ENCODE measurements around the gene ACOX3.

Gene ACOX3

GRCh38 chr4:8359193-8359592, 81.3 kb downstream of the ACOX3 start:
- Histone ChIP-seq H3K9me3 (ENCODE audit: control insufficient read depth in 5 of 5, low read length in 5 of 5) (no peaks in the 10 kb centered on the region), H3K9ac (ENCODE audit: low read length in 5 of 5) (no peak overlapping the region), H3K27me3 (ENCODE audit: control insufficient read depth in 5 of 5, insufficient read depth in 4 of 5, low read length in 5 of 5) (no peaks in the 10 kb centered on the region), H3K36me3 (ENCODE audit: control insufficient read depth in 5 of 5, insufficient read depth in 5 of 5, low read length in 5 of 5) (peaks cover 0 to 3% (median 0%) of the 10 kb centered on the region in 5 donors), H3K4me3 (ENCODE audit: low read depth in 1 of 5, low read length in 5 of 5) (no peak overlapping the region), H3K27ac (ENCODE audit: low read depth, low read length) (no peak overlapping the region), H3K4me1 (ENCODE audit: control insufficient read depth in 5 of 5, insufficient read depth in 5 of 5, low read length in 5 of 5) (peaks cover 0 to 7% (median 0%) of the 10 kb centered on the region in 5 donors)

- Histone ChIP-seq H3K27me3 (ENCODE audit: control insufficient read depth in 5 of 5, insufficient read depth in 4 of 5, low read length in 5 of 5) (no peaks in the 10 kb centered on the region), H3K9ac (ENCODE audit: low read length in 5 of 5) (no peak overlapping the region), H3K9me3 (ENCODE audit: control insufficient read depth in 5 of 5, low read length in 5 of 5) (no peaks in the 10 kb centered on the region)
These were observed 83.7 kb downstream of the ACOX3 start for GRCh38 chr4:8356856-8357255.

DNA sequence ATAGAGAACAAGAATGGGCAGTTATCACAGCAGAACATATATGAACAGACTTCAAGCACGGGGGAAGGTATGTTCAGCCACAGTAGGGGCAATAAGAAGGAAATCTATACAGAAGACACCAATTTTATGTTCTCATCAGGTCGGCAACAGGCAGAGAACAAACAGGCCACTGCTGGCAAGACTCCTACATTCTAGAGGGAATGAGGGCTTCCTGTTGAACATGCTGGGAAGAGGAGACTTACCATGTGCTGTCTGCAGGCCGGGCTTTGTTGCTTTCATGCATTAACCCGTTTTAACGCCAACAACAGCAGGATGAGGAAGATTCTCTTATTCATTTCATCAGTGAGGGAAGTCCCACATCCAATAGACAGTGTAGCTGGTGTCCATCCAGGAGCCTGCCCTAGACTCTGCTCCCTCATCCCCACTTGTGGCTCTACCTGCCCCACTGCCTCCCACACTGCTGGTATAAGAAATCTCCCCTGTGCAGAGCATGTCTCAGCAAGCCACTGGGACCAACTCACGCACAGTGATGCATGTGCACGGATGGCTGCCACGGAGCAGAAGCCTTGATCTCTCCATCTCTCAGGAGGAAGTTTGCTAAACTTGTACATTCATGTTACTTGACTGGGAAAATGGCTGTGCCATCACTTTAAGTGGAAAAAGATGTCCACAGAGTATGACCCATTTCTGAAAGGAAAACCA, 84.5 kb downstream of the ACOX3 start:
- Histone ChIP-seq H3K9me3 (ENCODE audit: control insufficient read depth in 5 of 5, low read length in 5 of 5) (no peaks in the 10 kb centered on the region), H3K27ac (ENCODE audit: low read depth, low read length) (no peak overlapping the region), H3K36me3 (ENCODE audit: control insufficient read depth in 5 of 5, insufficient read depth in 5 of 5, low read length in 5 of 5) (no peaks in the 10 kb centered on the region), H3K4me1 (ENCODE audit: control insufficient read depth in 5 of 5, insufficient read depth in 5 of 5, low read length in 5 of 5) (peaks cover 0 to 11% (median 5%) of the 10 kb centered on the region in 5 donors), H3K27me3 (ENCODE audit: control insufficient read depth in 5 of 5, insufficient read depth in 4 of 5, low read length in 5 of 5) (no peaks in the 10 kb centered on the region), H3K9ac (ENCODE audit: low read length in 5 of 5) (no peak overlapping the region), H3K4me3 (ENCODE audit: low read depth in 1 of 5, low read length in 5 of 5) (no peak overlapping the region)

More at GRCh38 chr4:8356856-8357255, 83.7 kb downstream of the ACOX3 start:
- Histone ChIP-seq H3K27ac (ENCODE audit: low read depth, low read length) (no peak overlapping the region), H3K36me3 (ENCODE audit: control insufficient read depth in 5 of 5, insufficient read depth in 5 of 5, low read length in 5 of 5) (no peaks in the 10 kb centered on the region), H3K4me3 (ENCODE audit: low read depth in 1 of 5, low read length in 5 of 5) (no peak overlapping the region), H3K4me1 (ENCODE audit: control insufficient read depth in 5 of 5, insufficient read depth in 5 of 5, low read length in 5 of 5) (peaks cover 0 to 6% (median 3%) of the 10 kb centered on the region in 5 donors)

GRCh38 chr4:8355306-8355705, 85.2 kb downstream of the ACOX3 start:
- peaks cover 0 to 13% (median 10%) of the 10 kb centered on the region in 5 donors for H3K4me1 ChIP-seq (ENCODE audit: control insufficient read depth in 5 of 5, insufficient read depth in 5 of 5, low read length in 5 of 5)
- no peak overlapping the region for H3K4me3 ChIP-seq (ENCODE audit: low read depth in 1 of 5, low read length in 5 of 5)
- no peak overlapping the region for H3K27ac ChIP-seq (ENCODE audit: low read depth, low read length)
- no peaks in the 10 kb centered on the region for H3K9me3 ChIP-seq (ENCODE audit: control insufficient read depth in 5 of 5, low read length in 5 of 5)
- H3K27me3 ChIP-seq (ENCODE audit: control insufficient read depth in 5 of 5, insufficient read depth in 4 of 5, low read length in 5 of 5), result no peaks in the 10 kb centered on the region
- H3K36me3 ChIP-seq (ENCODE audit: control insufficient read depth in 5 of 5, insufficient read depth in 5 of 5, low read length in 5 of 5), result no peaks in the 10 kb centered on the region
- H3K9ac ChIP-seq (ENCODE audit: low read length in 5 of 5), result no peak overlapping the region

DNA sequence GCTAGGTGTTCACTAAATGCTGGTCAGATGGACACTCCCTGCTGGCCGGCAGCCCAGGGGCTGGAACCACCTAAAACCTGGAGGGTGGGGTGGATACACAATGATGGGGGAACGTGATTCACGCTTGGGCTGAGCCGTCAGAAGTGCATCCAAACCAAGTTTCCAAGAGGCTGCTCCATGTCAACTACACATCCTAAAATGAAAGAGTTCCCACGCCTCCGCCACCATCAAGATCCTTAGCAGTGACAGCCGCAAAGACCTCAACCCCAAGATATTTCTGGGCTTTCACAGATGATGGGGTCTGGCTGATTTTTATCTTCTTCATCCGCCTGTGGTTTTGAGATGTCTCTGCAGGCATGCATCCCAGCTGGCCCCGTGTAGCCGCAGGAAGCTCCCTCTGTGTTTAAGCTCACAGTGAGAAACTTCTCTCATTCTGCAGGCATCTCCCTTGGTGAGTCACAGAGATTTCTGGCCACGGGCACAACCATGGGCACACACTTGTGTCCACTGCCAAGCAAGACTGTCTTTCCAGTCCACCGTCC, 86.5 kb downstream of the ACOX3 start:
- Histone ChIP-seq H3K4me1 (ENCODE audit: control insufficient read depth in 5 of 5, insufficient read depth in 5 of 5, low read length in 5 of 5) (peaks cover 0 to 21% (median 16%) of the 10 kb centered on the region in 5 donors), H3K27ac (ENCODE audit: low read depth, low read length) (no peak overlapping the region), H3K27me3 (ENCODE audit: control insufficient read depth in 5 of 5, insufficient read depth in 4 of 5, low read length in 5 of 5) (no peaks in the 10 kb centered on the region), H3K36me3 (ENCODE audit: control insufficient read depth in 5 of 5, insufficient read depth in 5 of 5, low read length in 5 of 5) (no peaks in the 10 kb centered on the region), H3K9ac (ENCODE audit: low read length in 5 of 5) (no peak overlapping the region), H3K4me3 (ENCODE audit: low read depth in 1 of 5, low read length in 5 of 5) (no peak overlapping the region), H3K9me3 (ENCODE audit: control insufficient read depth in 5 of 5, low read length in 5 of 5) (no peaks in the 10 kb centered on the region)

GRCh38 chr4:8353158-8353669, 87.3 kb downstream of the ACOX3 start:
- Histone ChIP-seq H3K36me3 (ENCODE audit: control insufficient read depth in 5 of 5, insufficient read depth in 5 of 5, low read length in 5 of 5) (no peaks in the 10 kb centered on the region), H3K9me3 (ENCODE audit: control insufficient read depth in 5 of 5, low read length in 5 of 5) (no peaks in the 10 kb centered on the region), H3K4me1 (ENCODE audit: control insufficient read depth in 5 of 5, insufficient read depth in 5 of 5, low read length in 5 of 5) (peaks cover 0 to 21% (median 16%) of the 10 kb centered on the region in 5 donors), H3K27ac (ENCODE audit: low read depth, low read length) (no peak overlapping the region), H3K27me3 (ENCODE audit: control insufficient read depth in 5 of 5, insufficient read depth in 4 of 5, low read length in 5 of 5) (no peaks in the 10 kb centered on the region), H3K9ac (ENCODE audit: low read length in 5 of 5) (no peak overlapping the region), H3K4me3 (ENCODE audit: low read depth in 1 of 5, low read length in 5 of 5) (no peak overlapping the region)

DNA sequence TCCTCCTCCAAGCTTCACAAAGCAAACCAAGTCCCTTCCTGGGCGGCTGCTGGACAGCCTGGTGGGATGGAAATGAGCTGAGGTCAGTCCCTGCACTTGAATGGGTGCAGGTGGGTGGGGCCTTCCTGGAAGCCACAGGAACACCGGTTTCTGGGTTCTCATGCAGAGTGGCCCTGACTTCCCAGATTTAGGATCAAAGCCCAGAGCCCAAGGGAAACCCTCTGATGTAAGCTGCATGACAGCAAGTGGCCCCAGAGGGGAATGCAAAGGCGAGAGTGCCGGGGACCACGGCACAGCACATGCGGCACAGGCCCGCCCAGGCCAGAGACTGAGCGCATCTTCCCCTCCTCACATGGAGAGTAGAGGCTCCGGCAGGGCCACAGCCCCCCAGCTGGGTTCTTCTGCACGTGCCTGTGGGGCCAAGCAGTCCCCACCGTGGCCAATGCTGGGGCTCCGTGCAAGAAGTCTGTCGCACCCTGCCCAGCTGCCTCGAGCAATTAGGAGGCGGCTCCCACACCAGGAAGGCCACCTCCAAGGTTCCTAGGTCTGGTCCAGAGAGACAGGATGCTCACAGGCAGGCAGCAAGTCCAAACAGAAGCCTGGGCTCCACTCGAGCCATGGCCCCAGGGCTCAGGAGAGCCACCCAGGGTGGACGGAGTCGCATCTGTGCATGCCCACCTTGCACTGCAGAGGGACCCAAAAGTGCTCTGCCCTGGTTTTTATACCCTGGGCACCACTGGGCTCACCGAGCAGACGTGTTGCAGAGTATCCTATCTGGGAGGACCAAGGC, 88.0 kb downstream of the ACOX3 start:
- peaks cover 0 to 2% (median 0%) of the 10 kb centered on the region in 5 donors for H3K27me3 ChIP-seq (ENCODE audit: control insufficient read depth in 5 of 5, insufficient read depth in 4 of 5, low read length in 5 of 5)
- no peak overlapping the region for H3K9ac ChIP-seq (ENCODE audit: low read length in 5 of 5)
- peaks cover 0 to 21% (median 16%) of the 10 kb centered on the region in 5 donors for H3K4me1 ChIP-seq (ENCODE audit: control insufficient read depth in 5 of 5, insufficient read depth in 5 of 5, low read length in 5 of 5)
- no peak overlapping the region for H3K4me3 ChIP-seq (ENCODE audit: low read depth in 1 of 5, low read length in 5 of 5)
- no peaks in the 10 kb centered on the region for H3K9me3 ChIP-seq (ENCODE audit: control insufficient read depth in 5 of 5, low read length in 5 of 5)
- H3K36me3 ChIP-seq (ENCODE audit: control insufficient read depth in 5 of 5, insufficient read depth in 5 of 5, low read length in 5 of 5), result no peaks in the 10 kb centered on the region
- no peak overlapping the region for H3K27ac ChIP-seq (ENCODE audit: low read depth, low read length)

GRCh38 chr4:8351931-8352367, 88.6 kb downstream of the ACOX3 start:
- Histone ChIP-seq H3K4me3 (ENCODE audit: low read depth in 1 of 5, low read length in 5 of 5) (no peak overlapping the region), H3K9me3 (ENCODE audit: control insufficient read depth in 5 of 5, low read length in 5 of 5) (no peaks in the 10 kb centered on the region), H3K27ac (ENCODE audit: low read depth, low read length) (no peak overlapping the region), H3K9ac (ENCODE audit: low read length in 5 of 5) (no peak overlapping the region), H3K4me1 (ENCODE audit: control insufficient read depth in 5 of 5, insufficient read depth in 5 of 5, low read length in 5 of 5) (peaks cover 0 to 21% (median 16%) of the 10 kb centered on the region in 5 donors), H3K27me3 (ENCODE audit: control insufficient read depth in 5 of 5, insufficient read depth in 4 of 5, low read length in 5 of 5) (peaks cover 0 to 2% (median 0%) of the 10 kb centered on the region in 5 donors), H3K36me3 (ENCODE audit: control insufficient read depth in 5 of 5, insufficient read depth in 5 of 5, low read length in 5 of 5) (no peaks in the 10 kb centered on the region)

GRCh38 chr4:8350841-8351461, 89.6 kb downstream of the ACOX3 start:
- H3K4me3 ChIP-seq (ENCODE audit: low read depth in 1 of 5, low read length in 5 of 5), result no peak overlapping the region
- H3K9ac ChIP-seq (ENCODE audit: low read length in 5 of 5), result no peak overlapping the region
- H3K36me3 ChIP-seq (ENCODE audit: control insufficient read depth in 5 of 5, insufficient read depth in 5 of 5, low read length in 5 of 5), result no peaks in the 10 kb centered on the region
- peaks cover 0 to 8% (median 0%) of the 10 kb centered on the region in 5 donors for H3K27me3 ChIP-seq (ENCODE audit: control insufficient read depth in 5 of 5, insufficient read depth in 4 of 5, low read length in 5 of 5)
- H3K27ac ChIP-seq (ENCODE audit: low read depth, low read length), result no peak overlapping the region
- H3K9me3 ChIP-seq (ENCODE audit: control insufficient read depth in 5 of 5, low read length in 5 of 5), result no peaks in the 10 kb centered on the region
- H3K4me1 ChIP-seq (ENCODE audit: control insufficient read depth in 5 of 5, insufficient read depth in 5 of 5, low read length in 5 of 5), result peaks cover 0 to 21% (median 16%) of the 10 kb centered on the region in 5 donors
